ENCODE measurements around the gene SLC2A2. TPM values are rescaled to one million over a fixed set of nuclear protein-coding genes. Genes with fewer than 3 reads are reported as not detected.

Gene SLC2A2
- total and polyA plus RNA-seq, 11 donors: 0.11 TPM; not detected in 10

- H3K4me1 ChIP-seq: no peaks in the 10 kb centered on the region
- intact Hi-C loops (cut with DNase I): loop anchor here in 1 of 10 donors (10.0 kb wide), 1 partner anchor 409 kb away; the partner anchor contains the start of gene TNIK
- WGBS, 4 donors: 65 to 76% (median 69%) methylated on average over 4 of the region's 4 CpGs
Observed at GRCh38 chr3:171055336-171056178, 29.0 kb upstream of the SLC2A2 start.

GRCh38 chr3:171054921-171055320 is 28.4 kb upstream of the SLC2A2 start:
- Histone ChIP-seq H3K36me3 (no peaks in the 10 kb centered on the region), H3K4me3 (no peak overlapping the region), H3K27me3 (no peaks in the 10 kb centered on the region), H3K4me1 (peaks cover 0 to 1% (median 0%) of the 10 kb centered on the region in 12 donors), H3K9me3 (no peaks in the 10 kb centered on the region), H3K27ac (no peak overlapping the region)
- intact Hi-C loops (cut with DNase I): loop anchor here in 5 of 10 donors (5.0 to 10.0 kb wide), 2 partner anchors 410 to 512 kb away; partner anchors contain the start of gene TNIK (in 1 of the 5)
- ATAC-seq (no peak), DNase-seq (no peak)
- TF ChIP-seq CTCF (IDR thresholded peaks at IDR 0.05): no peak
- TF ChIP-seq POLR2A (IDR thresholded peaks at IDR 0.05): no peak

More at GRCh38 chr3:171055336-171056178, 29.0 kb upstream of the SLC2A2 start:
- no peak overlapping the region for H3K4me3 ChIP-seq
- DNase-seq (no peak), ATAC-seq (no peak)
- no peak overlapping the region for H3K27ac ChIP-seq
- TF ChIP-seq POLR2A (IDR thresholded peaks at IDR 0.05) (no peak), CTCF (IDR thresholded peaks at IDR 0.05) (no peak)
- no peaks in the 10 kb centered on the region for H3K27me3 ChIP-seq
- no peaks in the 10 kb centered on the region for H3K36me3 ChIP-seq
- H3K9me3 ChIP-seq: no peaks in the 10 kb centered on the region

GRCh38 chr3:171054231-171054630 is 27.7 kb upstream of the SLC2A2 start:
- DNase-seq (no peak), ATAC-seq (no peak)
- Histone ChIP-seq H3K4me3 (no peak overlapping the region), H3K9me3 (no peaks in the 10 kb centered on the region), H3K36me3 (no peaks in the 10 kb centered on the region), H3K27ac (no peak overlapping the region), H3K4me1 (peaks cover 0 to 2% (median 0%) of the 10 kb centered on the region in 12 donors), H3K27me3 (no peaks in the 10 kb centered on the region)
- intact Hi-C loops (cut with DNase I): loop anchor here in 5 of 10 donors (5.0 to 10.0 kb wide), 2 partner anchors 411 to 513 kb away; partner anchors contain the start of gene TNIK (in 1 of the 5)
- TF ChIP-seq CTCF (IDR thresholded peaks at IDR 0.05) (no peak), POLR2A (IDR thresholded peaks at IDR 0.05) (no peak)
- WGBS, 4 donors: 79 to 83% (median 83%) methylated on average over 1 of the region's 1 CpG

DNA sequence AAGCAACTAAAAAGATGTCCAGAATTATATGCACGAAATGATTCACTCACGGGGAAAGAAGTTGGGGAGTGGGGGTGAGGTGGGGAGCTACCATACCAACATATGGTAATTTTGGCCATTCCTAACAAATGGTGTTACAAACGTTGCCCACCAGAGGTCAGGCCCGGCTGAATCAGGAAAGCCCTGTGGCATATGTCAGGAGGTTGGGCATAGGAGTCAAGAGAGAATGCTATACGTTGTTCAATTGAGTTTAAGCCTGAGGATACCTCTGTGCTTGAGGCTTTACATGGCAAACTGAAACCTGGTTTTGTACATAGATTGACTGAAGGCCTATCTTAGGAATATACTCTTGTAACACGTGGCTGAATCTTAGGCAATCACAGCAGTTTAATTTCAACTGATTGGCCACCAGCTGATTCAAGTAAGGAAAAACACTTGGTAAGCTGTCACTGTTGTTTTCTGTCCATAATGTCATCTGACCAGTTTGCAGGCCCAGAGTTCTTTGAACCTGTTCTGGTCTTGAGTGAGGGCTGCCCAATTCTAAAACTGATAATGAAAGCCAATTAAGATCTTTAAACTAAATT is 23.4 kb upstream of the SLC2A2 start:
- intact Hi-C loops (cut with DNase I): loop anchor here (1.0 to 10.0 kb wide), 4 partner anchors 415 to 517 kb away; partner anchors contain the start of gene TNIK (in 1 of the 10)
- 18 to 26% (median 21%) methylated on average over 6 of the region's 6 CpGs for WGBS, 4 donors
- ATAC-seq (peak in 3 of 4 donors; percentile 68 to 83 (median 80)), DNase-seq (peak in 4 of 5 donors; percentile 16 to 40 (median 30))
- H3K4me3 ChIP-seq: no peak overlapping the region
- TF ChIP-seq CTCF (IDR thresholded peaks at IDR 0.05): peak; percentile 41 to 68 (median 55)
- no peak for TF ChIP-seq POLR2A (IDR thresholded peaks at IDR 0.05)
- H3K4me1 ChIP-seq: peaks cover 0 to 2% (median 0%) of the 10 kb centered on the region in 12 donors
- H3K27me3 ChIP-seq: no peaks in the 10 kb centered on the region
- no peaks in the 10 kb centered on the region for H3K36me3 ChIP-seq
- H3K27ac ChIP-seq: no peak overlapping the region
- H3K9me3 ChIP-seq: no peaks in the 10 kb centered on the region

All from heart left ventricle (tissue), 16 donors.